GM12874 (cell line): ENCODE data around the gene COMMD10.

Experiments
- CTCF ChIP-seq: IDR thresholded peaks from 2 replicates; pipeline ENCODE4 v1.5.1; 2011; ENCODE audit warnings: low read depth, mild to moderate bottlenecking, control low read depth, low read length, moderate library complexity; ENCODE audit not compliant: insufficient read depth

Gene COMMD10

DNA sequence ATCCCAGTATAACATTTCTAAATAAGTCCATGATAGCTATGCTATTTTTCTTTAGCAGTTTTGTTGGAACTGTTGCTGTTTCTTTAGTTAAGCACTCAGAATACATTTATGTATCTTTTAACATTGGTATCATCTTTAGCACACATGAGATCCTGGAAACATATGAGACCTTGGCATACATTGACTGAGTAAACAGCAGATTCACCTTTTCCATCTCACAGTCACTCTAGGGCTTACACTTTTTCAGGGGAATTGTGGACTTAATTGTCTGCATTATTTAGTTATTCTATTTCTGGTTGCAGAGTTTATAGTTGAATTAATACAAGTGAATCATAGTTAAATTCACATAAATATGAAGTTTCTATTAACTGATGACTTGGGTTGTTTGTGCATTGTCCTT is 70.1 kb downstream of the COMMD10 start:
- no peak for TF ChIP-seq CTCF

- TF ChIP-seq CTCF, result no peak
Measured at GRCh38 chr5:116157902-116158301, 73.1 kb downstream of the COMMD10 start.

DNA sequence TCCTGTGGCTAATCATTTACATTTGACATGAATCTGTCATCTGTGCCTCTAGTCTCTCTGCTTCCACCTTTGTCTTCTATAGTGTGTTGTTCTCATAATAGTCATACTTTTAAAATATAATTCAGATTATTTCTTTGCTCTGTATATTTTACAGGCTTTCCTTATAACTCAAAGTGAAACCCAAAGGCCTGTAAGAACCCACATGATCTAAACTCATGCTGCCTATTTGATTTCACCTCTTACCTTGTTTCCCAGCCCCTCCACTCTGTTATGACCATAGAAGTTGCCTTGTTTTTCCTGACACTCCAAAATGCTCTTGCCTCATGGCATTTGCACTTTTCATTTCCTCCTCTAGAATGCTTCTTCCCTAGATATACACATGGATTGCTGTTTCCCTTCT is 74.2 kb downstream of the COMMD10 start:
- no peak for TF ChIP-seq CTCF

DNA sequence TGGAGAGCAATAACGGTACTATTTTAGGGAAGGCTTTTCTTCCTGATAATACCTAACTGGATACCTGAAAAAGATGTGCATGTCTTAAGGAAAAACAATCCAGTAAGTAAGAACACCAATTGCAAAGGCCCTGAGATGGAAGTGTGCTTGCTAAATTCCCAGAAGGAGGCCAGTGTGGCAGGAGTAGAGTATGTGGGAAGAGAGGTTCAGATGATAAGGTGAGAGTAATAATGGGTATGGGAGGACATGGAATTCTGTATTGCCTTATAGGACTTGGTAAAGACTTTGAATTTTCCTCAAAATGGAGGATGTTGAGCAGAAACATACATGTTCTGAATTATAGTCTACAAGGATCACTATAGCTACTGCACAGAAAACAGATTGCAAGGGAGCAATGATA is 89.3 kb downstream of the COMMD10 start:
- TF ChIP-seq CTCF, result no peak

DNA sequence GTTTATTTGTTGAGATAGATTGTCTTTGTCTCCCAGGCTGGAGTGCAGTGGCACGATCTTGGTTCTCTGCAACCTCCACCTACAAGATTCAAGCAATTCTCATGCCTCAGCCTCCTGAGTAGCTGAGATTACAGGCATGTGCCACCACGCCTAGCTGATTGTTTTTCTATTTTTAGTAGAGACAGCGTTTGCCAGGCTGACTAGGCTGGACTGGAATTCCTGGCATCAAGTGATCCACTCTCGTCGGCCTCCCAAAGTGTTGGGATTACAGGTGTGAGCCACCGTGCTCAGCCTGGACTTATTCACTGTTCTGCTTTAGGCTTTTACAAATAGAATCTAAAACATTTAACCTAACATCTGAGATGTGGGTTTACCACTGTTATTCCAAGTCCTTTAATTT is 91.3 kb downstream of the COMMD10 start:
- no peak for TF ChIP-seq CTCF

DNA sequence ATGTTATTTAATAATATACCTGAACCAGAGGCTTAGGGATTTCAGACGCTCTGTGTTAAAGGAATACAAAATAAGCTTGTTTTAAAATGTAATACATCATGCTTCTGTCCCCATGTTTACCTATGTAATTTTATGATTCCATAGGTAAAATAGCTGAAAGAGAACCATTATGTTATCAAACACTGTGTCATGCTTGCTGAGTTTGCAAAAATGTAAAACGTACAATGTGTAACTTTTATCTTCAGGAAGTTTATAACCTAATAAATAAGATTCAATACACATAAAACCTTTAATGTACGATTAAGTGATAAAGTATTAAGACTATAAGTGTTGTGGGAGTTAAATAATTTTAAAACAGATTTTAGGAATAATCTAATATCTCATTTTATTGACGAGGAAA is 94.1 kb downstream of the COMMD10 start:
- no peak for TF ChIP-seq CTCF

DNA sequence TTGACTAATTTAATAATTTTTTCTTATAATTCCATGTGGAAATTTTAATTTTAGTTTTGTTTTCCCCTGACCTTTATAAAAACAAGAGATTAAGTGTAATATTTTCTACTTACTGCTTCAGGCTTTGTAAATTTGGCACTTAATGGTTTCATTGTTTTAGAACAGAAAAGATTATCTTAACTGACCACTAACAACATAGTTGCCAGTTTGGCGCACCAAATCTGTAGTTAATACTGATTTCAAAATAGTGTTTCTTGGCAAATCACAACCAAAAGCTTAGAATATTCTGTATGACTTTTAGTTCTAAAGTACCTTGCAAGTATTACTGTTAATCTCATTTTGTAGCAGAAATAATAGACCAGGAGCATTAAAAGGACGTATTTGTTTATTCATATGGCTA is 124.3 kb downstream of the COMMD10 start:
- no peak for TF ChIP-seq CTCF

- TF ChIP-seq CTCF, result no peak
Measured at GRCh38 chr5:116212225-116212624, 127.4 kb downstream of the COMMD10 start.
